HUDEP-2 (cell line): Measurements from ENCODE around the gene ITGB7.
"Not testable (repeated sequence)": the region's sequence is repeated elsewhere in the genome, so short reads cannot be mapped to it uniquely, and the experiment has no call there.

Experiments
- DNase-seq, 76 experiments: peaks; one replicate each; lab custom pipeline; 2025; ENCODE audit not compliant: unreplicated experiment in 76 of 76; lab: John Stamatoyannopoulos, UW

ITGB7 gene

DNA sequence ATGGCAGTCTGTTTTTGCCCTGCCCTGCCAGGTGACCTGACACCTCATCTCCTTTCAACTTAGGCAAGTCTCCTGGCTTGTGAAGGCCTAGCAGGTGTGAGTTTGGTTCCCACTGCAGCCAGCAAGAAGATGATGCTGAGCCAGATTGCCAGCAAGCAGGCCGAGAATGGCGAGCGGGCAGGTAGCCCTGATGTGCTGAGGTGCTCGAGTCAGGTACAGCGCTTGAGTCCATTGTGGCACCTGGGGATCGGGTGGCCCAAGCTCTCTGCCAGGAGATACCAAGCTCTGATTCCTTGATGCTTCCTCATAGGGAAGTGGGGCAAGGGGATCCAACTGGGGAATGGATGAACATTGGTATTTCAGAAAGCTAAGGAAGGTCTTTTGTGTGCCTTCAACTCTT is 22.2 kb downstream of the ITGB7 start:
- no peak for DNase-seq

DNA sequence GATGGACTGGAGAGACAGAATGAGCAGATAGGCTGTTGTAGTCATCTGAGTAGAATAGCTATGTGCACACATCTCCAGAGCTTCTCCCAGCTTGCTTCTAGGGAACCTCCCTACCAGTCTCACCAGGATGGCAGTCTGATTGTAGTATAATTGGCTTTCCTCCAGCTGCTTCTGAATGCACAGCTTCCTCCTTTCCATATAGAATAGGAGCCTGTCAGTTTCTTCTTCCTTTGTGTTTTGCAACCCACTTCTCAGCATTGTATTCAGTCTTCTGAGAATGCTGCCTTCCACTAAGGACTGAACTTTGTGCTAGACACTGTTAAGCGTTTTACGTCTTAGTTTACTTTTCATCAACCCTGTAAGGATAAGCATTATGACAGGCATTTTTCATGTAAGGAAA is 24.1 kb downstream of the ITGB7 start:
- DNase-seq, result peak in 22 of 76 experiments; percentile 4 to 52 (median 25)

GRCh38 chr12:53181935-53182334 is 25.1 kb downstream of the ITGB7 start:
- DNase-seq, result no peak

DNA sequence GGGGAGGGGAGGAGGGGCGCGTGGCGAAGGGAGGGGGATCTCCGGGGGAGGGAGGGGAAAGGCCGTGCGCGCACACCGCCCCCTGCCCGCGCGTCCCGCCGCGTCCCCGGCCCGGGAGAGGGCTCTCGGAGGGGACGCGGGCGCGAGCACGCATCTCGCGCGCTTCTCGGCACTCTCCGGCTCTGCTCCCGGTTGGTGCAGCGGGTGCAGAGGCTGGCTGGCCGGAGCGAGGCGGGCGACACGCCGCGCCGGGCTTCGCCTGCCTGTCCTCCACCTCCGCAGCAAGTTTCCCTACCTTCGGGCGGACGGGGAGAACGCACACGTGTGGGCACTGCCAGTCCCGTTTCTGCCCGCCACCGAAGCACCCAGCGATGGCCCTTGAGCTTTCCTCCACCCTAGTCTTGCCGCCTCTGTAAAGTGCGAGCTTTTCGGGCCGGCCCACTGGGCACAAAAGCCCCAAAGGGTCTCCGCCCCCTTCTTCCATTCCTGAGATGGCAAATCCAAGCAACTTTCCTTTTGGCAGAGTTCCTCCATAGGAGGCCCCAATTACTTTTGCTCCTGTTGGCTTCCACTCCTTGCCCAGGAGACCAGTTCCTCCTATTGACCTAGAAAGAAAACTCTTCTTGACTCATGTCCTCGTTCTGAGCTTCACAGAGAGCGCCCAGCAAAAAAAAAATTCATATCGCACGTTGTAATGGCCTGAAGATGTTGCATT is 26.0 kb downstream of the ITGB7 start:
- DNase-seq, result peak in 33 of 76 experiments; percentile 23 to 68 (median 55)

GRCh38 chr12:53180220-53180930 is 26.7 kb downstream of the ITGB7 start, which contains the start of the genes CSAD and ZNF740:
Gene CSAD, minus strand, starts transcription at chr12:53180925. Its CDS starts 7,455 bp downstream, at chr12:53173470.
Gene ZNF740, plus strand, starts transcription at chr12:53180722. Its CDS starts 1,262 bp downstream, at chr12:53181984.
- peak in 75 of 76 experiments; percentile 58 to 98 (median 94) for DNase-seq

GRCh38 chr12:53179687-53180219 is 27.3 kb downstream of the ITGB7 start:
- peak in 16 of 76 experiments; percentile 24 to 74 (median 57) for DNase-seq

- not testable (repeated sequence) for DNase-seq
Observed at GRCh38 chr12:53178803-53179202, 28.2 kb downstream of the ITGB7 start.

GRCh38 chr12:53177447-53177846 is 29.6 kb downstream of the ITGB7 start:
- not testable (repeated sequence) for DNase-seq

DNA sequence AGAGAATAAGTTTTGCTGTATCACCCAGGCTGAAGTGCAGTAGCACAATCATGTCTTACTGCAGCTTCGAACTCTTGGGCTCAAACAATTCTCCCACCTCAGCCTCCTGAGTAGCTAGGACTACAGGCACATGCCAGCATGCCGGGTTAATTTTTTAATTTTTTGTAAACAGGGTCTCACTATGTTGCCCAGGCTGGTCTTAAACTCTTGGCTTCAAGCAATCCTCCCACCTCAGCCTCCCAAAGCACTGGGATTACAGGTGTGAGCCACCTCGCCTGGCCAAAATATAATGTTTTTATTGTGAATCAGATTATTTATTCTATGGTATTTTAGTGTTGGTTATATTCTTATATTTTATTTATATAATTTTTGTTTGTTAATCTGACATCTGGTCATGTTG is 30.3 kb downstream of the ITGB7 start:
- no peak for DNase-seq

DNA sequence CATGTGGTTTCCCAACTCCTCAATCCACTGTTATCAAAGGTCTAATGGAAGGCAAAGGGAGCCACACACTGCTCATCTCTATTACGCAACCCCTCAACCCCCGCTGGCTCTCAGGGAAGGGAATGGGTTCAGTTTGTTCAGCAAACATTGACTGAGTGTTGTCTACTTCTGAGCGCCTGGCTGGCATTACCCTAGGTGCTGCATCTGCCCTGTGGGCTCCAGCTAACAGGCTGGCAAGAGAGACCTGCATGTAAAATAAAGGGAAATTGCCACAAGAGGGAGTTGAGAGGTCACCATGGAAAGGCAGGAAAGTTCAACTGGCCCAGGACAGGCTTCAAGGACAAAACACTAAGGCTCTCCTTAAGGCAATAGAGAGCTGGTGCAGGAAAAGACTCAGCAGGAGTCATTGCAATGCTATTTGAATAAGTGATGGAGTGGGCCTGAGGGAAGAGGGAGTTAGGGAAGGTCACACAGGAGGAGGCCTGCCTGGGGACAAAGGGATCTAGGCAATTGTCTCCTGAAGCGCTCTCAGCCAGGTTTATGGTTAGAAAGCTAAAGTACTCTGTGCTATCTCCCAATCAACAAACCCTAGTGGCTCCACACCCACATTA is 32.1 kb downstream of the ITGB7 start:
- DNase-seq, result peak in 15 of 76 experiments; percentile 9 to 42 (median 25)

DNA sequence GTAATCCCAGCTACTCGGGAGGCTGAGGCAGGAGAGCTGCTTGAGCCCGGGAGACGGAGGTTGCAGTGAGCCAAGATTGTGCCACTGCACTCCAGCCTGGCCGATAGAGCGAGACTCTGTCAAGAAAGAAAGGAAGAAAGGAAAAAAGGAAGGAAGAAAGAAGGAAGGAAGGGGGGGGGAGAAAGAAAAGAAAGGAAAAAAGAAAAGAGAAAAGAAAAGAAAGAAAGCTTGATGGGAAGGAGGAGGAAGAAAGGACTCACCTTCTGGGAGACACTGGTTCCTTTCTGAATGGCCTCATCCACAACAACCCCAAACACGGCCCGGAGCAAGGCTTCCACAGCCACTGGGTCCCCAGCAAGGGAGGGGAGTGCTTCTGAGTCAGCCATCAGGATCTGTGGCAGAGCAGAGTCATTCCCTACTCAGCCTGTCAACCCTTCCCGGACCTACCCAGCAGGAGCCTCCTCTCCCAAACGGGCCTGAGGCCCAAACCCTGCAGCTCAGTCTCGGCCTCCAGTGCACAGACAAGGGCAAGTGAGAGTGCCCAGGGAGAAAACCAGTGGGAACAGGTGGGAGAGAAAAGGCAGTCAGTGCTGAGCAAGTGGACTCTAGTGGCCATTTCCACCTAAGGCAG is 33.9 kb downstream of the ITGB7 start:
- no peak for DNase-seq

- DNase-seq, result no peak
Observed at GRCh38 chr12:53172352-53172751, 34.7 kb downstream of the ITGB7 start.

- peak in 53 of 76 experiments; percentile 1 to 63 (median 29) for DNase-seq
Observed at GRCh38 chr12:53171725-53172329, 35.2 kb downstream of the ITGB7 start.

DNA sequence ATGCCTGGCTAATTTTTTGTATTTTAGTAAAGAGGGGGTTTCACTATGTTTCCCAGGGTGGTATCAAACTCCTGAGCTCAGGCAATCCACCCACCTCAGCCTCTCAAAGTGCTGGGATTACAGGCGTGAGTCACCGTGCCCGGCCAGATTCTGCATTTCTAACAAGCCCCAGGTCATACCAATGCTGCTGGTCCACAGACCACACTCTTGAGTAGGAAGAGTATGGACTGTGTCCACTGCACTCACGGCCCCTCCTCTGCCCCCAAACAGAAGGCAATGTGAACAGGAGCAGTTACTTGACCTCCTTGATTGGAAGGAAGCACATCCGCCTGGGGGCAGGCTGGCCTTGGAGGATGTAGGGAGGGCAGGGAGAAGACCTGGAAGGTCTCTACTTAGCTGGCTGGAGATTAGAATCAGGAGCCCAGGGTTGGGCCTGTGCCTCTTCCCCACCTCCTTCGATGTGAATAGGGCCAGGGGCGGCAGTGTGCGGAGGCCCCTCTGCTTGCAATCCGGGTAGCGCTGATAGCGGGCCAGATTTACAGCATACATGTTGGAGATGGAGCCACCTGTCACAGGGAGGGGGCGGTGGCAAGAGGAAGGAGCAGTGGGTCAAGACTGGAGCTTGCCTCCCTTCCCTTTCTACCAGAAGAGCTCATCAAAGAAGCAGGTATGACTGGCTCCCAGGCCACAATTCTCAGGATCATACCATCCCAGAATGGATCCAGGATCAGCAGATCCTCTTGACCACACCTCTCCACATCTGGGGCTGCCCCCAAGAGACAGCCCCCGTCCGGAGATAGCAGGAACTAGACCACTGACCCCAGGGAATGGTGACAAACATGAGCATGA is 36.0 kb downstream of the ITGB7 start:
- no peak for DNase-seq

- DNase-seq, result no peak
Observed at GRCh38 chr12:53170215-53170614, 36.8 kb downstream of the ITGB7 start.

DNA sequence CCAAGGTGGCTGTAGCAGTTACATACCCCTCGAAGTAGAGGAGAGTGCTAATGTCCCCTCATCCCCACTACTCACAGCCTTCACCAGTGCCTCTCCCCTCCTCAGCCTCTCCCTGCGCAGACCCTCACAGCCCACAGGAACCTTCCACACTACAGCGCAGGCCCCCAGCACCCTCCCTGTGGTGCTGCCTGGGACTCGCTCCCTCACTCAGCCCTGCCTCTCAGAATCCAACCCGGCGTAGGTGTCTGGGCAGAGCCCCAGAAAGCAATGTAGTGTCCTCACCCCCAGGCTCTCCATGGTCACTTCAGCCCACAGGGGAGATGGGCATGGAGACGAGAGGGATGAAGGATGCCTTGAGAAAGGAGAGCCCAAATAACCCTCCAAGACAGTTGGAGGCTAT is 37.4 kb downstream of the ITGB7 start:
- no peak for DNase-seq

- DNase-seq, result no peak
Observed at GRCh38 chr12:53166837-53167236, 40.2 kb downstream of the ITGB7 start.

DNA sequence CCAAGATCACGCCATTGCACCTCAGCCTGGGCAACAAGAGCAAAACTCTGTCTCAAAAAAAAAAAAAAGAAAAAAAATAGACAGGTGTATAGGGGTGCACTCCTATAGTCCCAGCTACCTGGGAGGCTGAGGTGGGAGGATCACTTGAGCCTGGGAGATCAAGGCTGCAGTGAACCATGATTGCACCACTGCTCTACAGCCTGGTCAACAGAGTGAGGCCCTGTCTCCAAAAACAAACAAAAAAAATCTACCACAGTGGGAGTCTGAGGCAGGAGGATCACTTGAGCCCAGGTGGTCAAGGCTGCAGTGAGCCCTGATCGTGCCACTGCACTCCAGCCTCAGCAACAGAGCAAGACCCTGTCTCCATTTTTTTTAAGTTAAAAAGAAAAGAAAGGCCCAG is 44.0 kb downstream of the ITGB7 start:
- DNase-seq, result not testable (repeated sequence)
